ENCODE data around the gene PIK3R5. TPM values are rescaled to one million over a fixed set of nuclear protein-coding genes. Genes with fewer than 3 reads are reported as not detected.

PIK3R5 gene
- total and polyA plus RNA-seq, 11 donors = 1.4 to 21.6 (median 2.4) TPM

DNA sequence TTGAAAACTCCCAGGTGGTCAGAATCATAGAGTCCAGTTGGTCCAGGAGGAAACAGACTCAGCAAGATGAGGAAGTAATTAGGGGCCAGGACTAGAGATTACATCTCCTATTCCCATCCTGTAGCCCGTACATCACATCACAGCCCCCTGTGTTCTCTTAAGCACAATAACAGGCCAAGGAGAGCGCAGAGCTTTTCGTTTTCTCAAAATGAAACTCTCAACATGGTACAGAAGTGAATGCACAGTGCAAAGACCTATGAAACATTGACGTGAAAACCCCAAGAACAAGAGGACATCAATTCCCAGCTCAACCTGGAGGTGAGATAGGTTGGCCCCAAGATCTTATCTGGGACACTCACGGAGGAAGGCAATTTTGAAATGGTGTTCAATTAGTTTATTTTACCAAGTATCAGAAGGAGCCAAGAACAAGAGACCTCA lies 9.0 kb downstream of the PIK3R5 start:
- no peak overlapping the region for H3K4me3 ChIP-seq
- H3K4me1 ChIP-seq = peaks cover 0 to 99% (median 0%) of the 10 kb centered on the region in 12 donors
- H3K9me3 ChIP-seq = peaks cover 0 to 6% (median 0%) of the 10 kb centered on the region in 12 donors
- peaks cover 0 to 8% (median 0%) of the 10 kb centered on the region in 9 donors for H3K36me3 ChIP-seq
- peak overlapping the region in 1 of 12 donors; percentile 89 for H3K27ac ChIP-seq
- intact Hi-C loops (cut with DNase I) = no loop called here
- TF ChIP-seq, protein P1, sequence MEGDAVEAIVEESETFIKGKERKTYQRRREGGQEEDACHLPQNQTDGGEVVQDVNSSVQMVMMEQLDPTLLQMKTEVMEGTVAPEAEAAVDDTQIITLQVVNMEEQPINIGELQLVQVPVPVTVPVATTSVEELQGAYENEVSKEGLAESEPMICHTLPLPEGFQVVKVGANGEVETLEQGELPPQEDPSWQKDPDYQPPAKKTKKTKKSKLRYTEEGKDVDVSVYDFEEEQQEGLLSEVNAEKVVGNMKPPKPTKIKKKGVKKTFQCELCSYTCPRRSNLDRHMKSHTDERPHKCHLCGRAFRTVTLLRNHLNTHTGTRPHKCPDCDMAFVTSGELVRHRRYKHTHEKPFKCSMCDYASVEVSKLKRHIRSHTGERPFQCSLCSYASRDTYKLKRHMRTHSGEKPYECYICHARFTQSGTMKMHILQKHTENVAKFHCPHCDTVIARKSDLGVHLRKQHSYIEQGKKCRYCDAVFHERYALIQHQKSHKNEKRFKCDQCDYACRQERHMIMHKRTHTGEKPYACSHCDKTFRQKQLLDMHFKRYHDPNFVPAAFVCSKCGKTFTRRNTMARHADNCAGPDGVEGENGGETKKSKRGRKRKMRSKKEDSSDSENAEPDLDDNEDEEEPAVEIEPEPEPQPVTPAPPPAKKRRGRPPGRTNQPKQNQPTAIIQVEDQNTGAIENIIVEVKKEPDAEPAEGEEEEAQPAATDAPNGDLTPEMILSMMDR (IDR thresholded peaks at IDR 0.05) = no peak
- TF ChIP-seq POLR2A (IDR thresholded peaks at IDR 0.05) = no peak
- DNase-seq = no peak
- peaks cover 0 to 23% (median 0%) of the 10 kb centered on the region in 9 donors for H3K27me3 ChIP-seq
- WGBS, 4 donors = 45 to 62% (median 54%) methylated on average over 5 of the region's 5 CpGs
- no peak for ATAC-seq

DNA sequence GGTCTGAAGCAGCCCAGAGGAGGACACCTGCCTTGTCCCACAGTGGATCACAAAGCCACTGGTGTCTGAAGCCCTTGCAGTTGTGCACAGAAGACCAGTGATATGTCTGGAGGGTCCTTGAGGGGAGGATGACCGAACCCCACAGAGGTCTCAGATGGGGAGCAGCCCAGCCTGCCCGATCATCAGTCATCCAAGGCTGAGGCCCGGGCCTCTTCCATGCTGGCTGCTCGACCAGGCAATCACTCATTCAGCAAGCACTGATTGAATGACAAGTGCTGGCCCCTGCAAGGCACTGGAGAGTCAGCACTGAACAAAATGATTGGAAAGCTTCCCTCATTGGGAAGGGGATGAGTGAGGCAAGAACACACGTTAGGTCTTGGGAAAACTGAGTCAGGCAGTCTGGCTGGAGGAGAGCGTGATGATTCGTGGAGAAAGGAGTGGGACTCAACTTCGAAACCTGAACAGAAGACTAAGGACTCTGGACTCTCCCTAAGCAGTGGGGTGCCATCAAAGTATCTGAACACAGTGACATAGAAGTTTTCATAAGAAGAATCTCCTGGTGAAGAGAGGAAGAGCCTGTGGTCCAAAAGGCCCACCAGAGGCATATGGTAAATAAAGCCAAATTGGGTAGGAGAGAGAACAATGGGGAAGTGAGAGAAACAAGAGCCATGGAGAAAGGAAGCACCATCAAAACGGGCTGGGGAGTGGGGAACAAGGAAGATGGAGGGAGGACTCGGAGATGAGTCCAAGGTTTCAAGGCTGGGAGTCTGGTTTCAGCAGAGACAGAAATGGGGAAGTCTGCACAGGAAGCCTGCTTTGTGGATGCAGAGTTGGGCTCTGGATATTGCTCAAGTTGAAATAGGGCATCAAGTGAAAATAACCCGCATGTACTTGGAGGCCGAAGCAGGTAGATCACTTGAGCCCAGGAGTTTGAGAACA lies 10.2 kb downstream of the PIK3R5 start:
- peak in 1 of 5 donors; percentile 28 for DNase-seq
- peaks cover 0 to 96% (median 0%) of the 10 kb centered on the region in 12 donors for H3K4me1 ChIP-seq
- peaks cover 0 to 6% (median 0%) of the 10 kb centered on the region in 12 donors for H3K9me3 ChIP-seq
- WGBS, 4 donors = 79 to 85% (median 82%) methylated on average over 11 to 12 of the region's 12 CpGs
- TF ChIP-seq, protein P1 (IDR thresholded peaks at IDR 0.05) = no peak
- TF ChIP-seq POLR2A (IDR thresholded peaks at IDR 0.05) = no peak
- peaks cover 0 to 23% (median 0%) of the 10 kb centered on the region in 9 donors for H3K27me3 ChIP-seq
- peak overlapping the region in 4 of 12 donors; percentile 24 to 89 (median 48) for H3K27ac ChIP-seq
- intact Hi-C loops (cut with DNase I) = no loop called here
- ATAC-seq = peak; percentile 30 to 60 (median 50)
- peaks cover 0 to 8% (median 0%) of the 10 kb centered on the region in 9 donors for H3K36me3 ChIP-seq
- no peak overlapping the region for H3K4me3 ChIP-seq

DNA sequence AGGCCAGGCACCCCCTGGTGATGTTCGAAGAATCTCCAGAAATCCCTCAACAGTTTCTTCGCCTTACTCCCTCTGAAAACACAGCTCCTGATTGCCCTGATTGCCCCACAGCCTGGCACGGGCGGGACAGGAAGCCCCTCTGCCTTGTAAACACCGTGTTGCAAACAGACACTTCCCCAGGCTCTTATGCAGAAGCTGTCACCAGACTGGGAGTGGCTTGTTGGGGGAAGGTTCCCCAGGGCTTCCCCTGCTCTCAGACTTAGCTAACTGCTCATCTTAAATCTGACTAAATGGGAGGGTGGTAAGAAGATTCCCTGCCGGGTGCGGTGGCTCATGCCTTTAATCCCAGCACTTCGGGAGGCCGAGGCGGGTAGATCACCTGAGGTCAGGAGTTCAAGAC lies 11.2 kb downstream of the PIK3R5 start:
- no peak for TF ChIP-seq POLR2A (IDR thresholded peaks at IDR 0.05)
- TF ChIP-seq, protein P1 (IDR thresholded peaks at IDR 0.05) = no peak
- Histone ChIP-seq H3K4me3 (no peak overlapping the region), H3K27ac (peak overlapping the region in 4 of 12 donors; percentile 24 to 89 (median 40)), H3K36me3 (peaks cover 0 to 8% (median 0%) of the 10 kb centered on the region in 9 donors), H3K9me3 (peaks cover 0 to 6% (median 0%) of the 10 kb centered on the region in 12 donors), H3K27me3 (peaks cover 0 to 23% (median 0%) of the 10 kb centered on the region in 9 donors), H3K4me1 (peaks cover 0 to 96% (median 0%) of the 10 kb centered on the region in 12 donors)
- ATAC-seq (peak; percentile 41 to 91 (median 85)), DNase-seq (peak; percentile 58 to 80 (median 77))
- intact Hi-C loops (cut with DNase I) = no loop called here
- 26 to 37% (median 29%) methylated on average over 10 of the region's 10 CpGs for WGBS, 4 donors

Data from heart left ventricle (tissue), 16 donors.